ENCODE results near the gene BCL7A.
A peak's percentile ranks its signal among the peaks of the same experiment; 100 is the strongest.

Gene BCL7A

DNA sequence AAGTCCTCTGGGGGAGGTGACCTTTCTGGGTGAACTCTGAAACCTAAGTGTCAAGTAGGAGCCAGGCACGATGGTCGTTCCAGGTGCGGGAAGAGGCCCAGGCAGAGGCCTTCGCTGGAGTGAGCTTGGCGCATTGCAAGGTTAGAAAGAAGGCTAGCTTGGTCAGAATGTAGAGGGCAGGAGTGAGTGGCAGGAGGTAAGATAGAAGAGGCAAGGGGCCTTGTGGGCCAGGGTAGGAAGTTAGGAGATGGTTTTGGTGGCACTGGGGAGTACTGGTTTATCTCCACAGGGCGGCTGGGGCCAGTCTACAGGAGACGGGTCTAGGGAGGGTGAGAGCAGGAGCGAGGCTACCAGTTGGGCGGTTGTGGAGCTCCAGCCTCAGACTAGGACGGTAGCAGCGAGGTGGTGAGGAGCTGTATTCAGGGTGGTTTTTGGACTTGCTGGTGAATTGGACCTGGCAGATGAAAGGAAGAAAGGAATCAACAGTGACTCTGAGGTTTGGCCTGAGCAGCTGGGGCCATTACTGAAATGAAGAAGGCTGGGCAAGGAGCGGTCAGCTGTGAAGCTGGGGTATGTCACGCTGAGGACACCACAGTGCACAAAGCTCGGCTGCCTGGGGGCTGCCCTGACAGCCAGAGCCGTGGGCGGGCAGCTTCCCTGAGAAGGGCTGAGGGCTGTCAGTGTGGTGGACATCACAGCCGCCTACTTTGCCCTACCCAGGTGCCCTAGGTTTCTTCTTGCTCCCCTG, 65.9 kb downstream of the BCL7A start:
- H3K4me3 ChIP-seq (ENCODE audit: low read depth, low read length) = no peak overlapping the region
- DNase-seq = peak; percentile 72
- TF ChIP-seq, protein P1, sequence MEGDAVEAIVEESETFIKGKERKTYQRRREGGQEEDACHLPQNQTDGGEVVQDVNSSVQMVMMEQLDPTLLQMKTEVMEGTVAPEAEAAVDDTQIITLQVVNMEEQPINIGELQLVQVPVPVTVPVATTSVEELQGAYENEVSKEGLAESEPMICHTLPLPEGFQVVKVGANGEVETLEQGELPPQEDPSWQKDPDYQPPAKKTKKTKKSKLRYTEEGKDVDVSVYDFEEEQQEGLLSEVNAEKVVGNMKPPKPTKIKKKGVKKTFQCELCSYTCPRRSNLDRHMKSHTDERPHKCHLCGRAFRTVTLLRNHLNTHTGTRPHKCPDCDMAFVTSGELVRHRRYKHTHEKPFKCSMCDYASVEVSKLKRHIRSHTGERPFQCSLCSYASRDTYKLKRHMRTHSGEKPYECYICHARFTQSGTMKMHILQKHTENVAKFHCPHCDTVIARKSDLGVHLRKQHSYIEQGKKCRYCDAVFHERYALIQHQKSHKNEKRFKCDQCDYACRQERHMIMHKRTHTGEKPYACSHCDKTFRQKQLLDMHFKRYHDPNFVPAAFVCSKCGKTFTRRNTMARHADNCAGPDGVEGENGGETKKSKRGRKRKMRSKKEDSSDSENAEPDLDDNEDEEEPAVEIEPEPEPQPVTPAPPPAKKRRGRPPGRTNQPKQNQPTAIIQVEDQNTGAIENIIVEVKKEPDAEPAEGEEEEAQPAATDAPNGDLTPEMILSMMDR (IDR thresholded peaks at IDR 0.05; ENCODE audit: low read depth, low read length) = no peak

DNA sequence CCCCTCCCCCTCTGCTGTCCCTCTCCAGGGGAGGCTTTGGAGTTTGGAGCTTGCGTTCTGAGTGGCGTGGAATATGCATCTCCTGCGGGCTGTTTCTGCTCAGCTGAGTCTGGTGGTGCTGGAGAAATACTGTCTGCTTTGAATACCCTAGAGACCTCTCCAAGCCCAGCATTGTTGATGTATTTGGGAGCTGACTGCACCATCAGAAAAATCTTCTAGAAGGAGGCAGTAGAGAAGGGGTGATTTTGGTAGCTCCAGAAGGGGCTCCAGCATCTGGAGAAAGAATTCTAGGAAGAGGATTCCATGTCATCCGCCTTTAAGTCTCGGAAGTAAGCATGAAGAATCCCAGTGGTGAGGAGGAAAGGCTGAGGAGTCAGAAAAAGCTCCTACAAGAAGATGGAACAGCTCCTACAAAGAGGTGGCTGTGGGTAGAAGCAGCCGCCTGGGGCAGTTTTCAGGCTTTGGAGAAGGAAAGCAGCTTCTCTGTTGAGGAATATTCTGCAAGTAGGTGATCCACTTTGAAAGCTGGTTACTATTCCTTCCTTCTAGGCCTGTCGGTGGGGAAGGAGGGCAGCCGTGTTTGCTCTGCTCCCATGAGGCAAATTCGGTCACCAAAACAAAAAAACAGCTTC, 66.6 kb downstream of the BCL7A start:
- H3K27me3 ChIP-seq (ENCODE audit: insufficient read depth, low read depth, severe bottlenecking) = peaks cover 7% of the 10 kb centered on the region
- no peak overlapping the region for H3K4me3 ChIP-seq (ENCODE audit: low read depth, low read length)
- TF ChIP-seq, protein P1 (IDR thresholded peaks at IDR 0.05; ENCODE audit: low read depth, low read length) = no peak
- H3K27ac ChIP-seq = no peak overlapping the region
- H3K36me3 ChIP-seq = no peaks in the 10 kb centered on the region; the same call in 1 of the 2 replicates
- H3K9me3 ChIP-seq (ENCODE audit: severe bottlenecking) = no peaks in the 10 kb centered on the region
- no peak for DNase-seq

More for the DNA sequence above, 65.9 kb downstream of the BCL7A start:
- Histone ChIP-seq H3K9me3 (ENCODE audit: severe bottlenecking) (no peaks in the 10 kb centered on the region), H3K27me3 (ENCODE audit: insufficient read depth, low read depth, severe bottlenecking) (peaks cover 10% of the 10 kb centered on the region), H3K36me3 (no peaks in the 10 kb centered on the region; the same call in 1 of the 2 replicates), H3K27ac (no peak overlapping the region)

DNA sequence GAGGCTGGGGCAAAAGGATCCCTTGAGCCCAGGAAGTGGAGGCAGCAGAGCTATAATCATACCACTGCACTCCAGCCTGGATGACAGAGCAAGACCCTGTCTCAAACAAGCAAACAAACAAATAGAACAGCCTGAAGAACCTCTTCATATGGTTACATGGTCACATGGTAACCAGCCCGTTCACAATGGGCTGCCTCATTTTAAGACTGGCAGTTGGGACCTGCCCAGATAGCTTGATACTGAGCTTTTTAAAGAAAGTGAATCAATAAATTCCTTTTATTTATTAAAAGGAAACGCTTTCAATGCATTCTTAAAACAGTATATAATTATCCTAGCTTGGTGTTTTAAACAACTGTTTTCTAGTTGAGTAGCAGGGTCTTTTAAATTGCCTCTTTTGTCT, 67.4 kb downstream of the BCL7A start:
- H3K27ac ChIP-seq = no peak overlapping the region
- no peak for DNase-seq
- TF ChIP-seq, protein P1 (IDR thresholded peaks at IDR 0.05; ENCODE audit: low read depth, low read length) = no peak
- H3K27me3 ChIP-seq (ENCODE audit: insufficient read depth, low read depth, severe bottlenecking) = peaks cover 7% of the 10 kb centered on the region
- H3K36me3 ChIP-seq = no peaks in the 10 kb centered on the region; the same call in 1 of the 2 replicates
- H3K9me3 ChIP-seq (ENCODE audit: severe bottlenecking) = no peaks in the 10 kb centered on the region
- no peak overlapping the region for H3K4me3 ChIP-seq (ENCODE audit: low read depth, low read length)

DNA sequence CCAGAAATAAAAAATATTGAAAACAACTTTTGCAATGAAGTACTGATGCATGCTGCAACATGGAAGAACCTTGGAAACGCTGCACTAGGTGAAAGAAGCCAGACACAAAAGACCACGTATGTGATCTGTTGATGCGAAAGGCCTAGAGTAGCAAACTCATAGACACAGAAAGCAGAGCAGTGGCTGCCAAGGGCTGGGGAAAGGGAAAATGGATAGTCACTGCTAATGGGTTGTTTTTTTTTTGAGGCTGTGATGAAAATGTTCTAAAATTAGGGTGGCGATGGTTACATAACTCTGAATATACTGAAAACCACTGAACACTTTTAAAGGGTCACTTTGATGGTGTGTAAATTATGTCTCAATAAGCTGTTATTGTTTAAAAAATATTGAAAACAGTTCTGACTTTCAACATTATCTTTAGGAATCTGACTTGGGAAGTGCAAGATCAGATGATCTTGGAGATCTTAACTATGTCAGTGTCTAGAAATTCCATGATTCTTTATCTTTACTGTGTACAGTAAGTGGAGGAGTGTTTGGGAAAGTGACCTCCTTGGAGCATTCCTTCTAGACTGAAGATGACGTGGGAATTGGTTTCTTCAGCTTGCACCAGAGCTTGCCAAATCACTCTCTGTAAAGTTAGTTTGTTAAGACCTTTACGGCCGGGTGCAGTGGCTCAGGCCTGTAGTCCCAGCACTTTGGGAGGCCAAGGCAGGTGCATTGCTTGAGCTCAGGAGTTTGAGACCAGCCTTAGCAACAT, 69.3 kb downstream of the BCL7A start:
- Histone ChIP-seq H3K27me3 (ENCODE audit: insufficient read depth, low read depth, severe bottlenecking) (peaks cover 7% of the 10 kb centered on the region), H3K9me3 (ENCODE audit: severe bottlenecking) (peaks cover 2% of the 10 kb centered on the region), H3K27ac (no peak overlapping the region), H3K4me3 (ENCODE audit: low read depth, low read length) (no peak overlapping the region), H3K36me3 (no peaks in the 10 kb centered on the region; the same call in 1 of the 2 replicates)
- TF ChIP-seq, protein P1 (IDR thresholded peaks at IDR 0.05; ENCODE audit: low read depth, low read length) = no peak
- DNase-seq = no peak

DNA sequence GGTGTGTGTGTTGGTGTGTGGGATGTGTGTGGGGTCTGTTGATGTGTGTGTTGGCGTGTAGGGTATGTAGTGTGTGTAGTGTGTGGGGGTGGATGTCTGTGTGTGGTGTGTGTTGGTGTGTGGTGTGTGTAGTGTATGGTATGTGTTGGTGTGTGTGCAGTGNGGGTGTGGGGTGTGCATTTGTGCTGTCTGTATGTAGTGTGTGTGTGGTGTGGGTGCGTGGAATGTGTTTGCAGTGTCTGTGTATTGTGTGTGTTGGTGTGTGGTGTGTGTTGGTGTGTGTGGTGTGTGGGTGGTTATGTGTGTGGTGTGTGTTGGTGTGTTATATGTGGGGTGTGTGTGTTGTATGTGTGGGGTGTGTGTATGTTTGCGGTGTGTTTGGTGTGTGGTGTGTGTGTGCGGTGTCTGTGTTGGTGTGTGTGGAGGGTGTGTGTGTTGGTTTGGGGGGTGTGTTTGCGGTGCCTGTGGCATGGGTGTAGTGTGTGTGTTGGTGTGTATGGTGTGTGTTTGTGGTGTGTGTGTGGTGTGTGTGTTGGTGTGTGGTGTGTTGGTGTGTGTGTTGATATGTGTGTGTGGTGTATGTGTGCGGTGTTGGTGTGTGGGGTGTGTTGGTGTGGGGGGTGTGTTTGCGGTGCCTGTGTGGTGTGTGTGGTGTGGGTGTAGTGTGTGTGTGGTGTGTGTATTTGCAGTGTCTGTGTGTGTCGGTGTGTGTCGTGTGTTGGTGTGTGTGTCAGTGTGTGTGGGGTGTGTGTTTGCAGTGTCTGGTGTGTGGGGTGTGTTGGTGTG, 71.6 kb downstream of the BCL7A start:
- no peaks in the 10 kb centered on the region for H3K27me3 ChIP-seq (ENCODE audit: insufficient read depth, low read depth, severe bottlenecking)
- TF ChIP-seq, protein P1 (IDR thresholded peaks at IDR 0.05; ENCODE audit: low read depth, low read length) = no peak
- H3K9me3 ChIP-seq (ENCODE audit: severe bottlenecking) = peaks cover 2% of the 10 kb centered on the region
- DNase-seq = no peak
- H3K27ac ChIP-seq = no peak overlapping the region
- no peak overlapping the region for H3K4me3 ChIP-seq (ENCODE audit: low read depth, low read length)
- H3K36me3 ChIP-seq = no peaks in the 10 kb centered on the region; the same call in 1 of the 2 replicates
